GM21529 (cell line): Measurements from ENCODE around the gene TMEM212.

ENCODE experiments used
- ATAC-seq: cut with Tn5 transposase; IDR thresholded peaks from one replicate; pipeline ENCODE4 v1.9.1; 2021; ENCODE audit not compliant: unreplicated experiment

The TMEM212 gene

DNA sequence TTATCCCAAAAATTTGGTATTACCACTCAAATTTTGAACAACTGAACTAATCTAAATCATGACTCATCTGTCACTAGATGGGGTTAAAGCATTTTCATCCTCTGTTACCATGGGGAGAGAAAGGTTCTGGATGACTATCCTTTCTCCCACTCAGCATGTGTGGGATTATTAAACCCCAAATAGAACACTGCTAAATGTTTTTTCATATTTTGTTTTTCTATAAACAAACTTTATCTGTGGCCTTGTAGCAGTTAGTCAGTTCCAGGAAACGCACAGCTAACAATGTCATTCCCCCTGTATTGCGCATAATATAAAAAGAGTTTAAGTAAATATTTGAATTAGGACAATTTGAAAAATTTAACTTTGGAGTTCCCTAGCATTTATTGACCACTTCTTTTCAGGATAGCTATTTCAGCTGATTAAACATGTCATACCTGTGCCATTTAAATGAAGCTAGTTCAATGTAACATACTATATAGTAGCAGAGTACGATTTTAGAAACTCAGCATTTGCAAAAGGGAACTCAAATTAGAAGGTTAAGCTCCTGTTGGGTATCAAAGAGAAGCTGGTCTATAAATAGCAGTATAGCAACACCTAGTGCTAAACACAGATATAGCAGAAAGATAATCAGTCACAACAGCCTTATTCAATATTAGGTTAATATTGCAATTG lies 9.2 kb upstream of the TMEM212 start:
- peak; percentile 44 for ATAC-seq

DNA sequence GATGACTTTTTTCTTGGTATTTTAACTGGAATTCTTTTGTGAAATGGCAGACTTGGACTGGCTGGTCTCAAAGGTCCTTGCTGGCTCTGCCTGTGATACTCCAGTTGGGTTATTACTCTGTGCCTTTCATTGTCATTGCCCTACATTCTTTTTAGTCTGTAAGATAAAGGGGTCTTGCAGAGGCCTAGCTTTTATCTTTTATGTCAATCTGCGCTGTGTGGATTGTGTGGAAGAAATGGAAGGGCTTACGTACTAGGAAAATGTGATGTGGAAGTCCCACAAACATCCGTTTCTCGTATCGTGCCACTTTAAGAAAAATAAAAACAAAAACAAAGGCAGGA lies 8.7 kb upstream of the TMEM212 start:
- no peak for ATAC-seq

DNA sequence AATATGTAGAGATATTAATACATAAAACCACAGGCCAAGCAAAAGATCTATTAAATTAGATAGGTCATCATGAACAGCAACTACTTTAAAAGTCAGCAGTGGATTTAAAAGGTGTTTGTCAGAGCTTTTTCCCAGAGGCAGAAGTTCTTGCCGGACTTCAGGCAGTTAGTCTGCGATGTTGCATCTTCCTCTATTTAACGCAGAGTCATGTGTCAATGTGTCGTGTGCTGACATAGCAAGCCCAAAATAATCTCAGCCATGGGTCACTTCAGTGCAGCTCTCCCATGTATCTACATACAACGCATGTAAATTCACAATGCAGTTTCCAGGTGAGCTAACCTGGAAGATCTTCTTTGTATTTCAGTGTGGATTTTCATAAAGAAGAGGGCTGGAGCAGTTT lies 8.0 kb upstream of the TMEM212 start:
- no peak for ATAC-seq

DNA sequence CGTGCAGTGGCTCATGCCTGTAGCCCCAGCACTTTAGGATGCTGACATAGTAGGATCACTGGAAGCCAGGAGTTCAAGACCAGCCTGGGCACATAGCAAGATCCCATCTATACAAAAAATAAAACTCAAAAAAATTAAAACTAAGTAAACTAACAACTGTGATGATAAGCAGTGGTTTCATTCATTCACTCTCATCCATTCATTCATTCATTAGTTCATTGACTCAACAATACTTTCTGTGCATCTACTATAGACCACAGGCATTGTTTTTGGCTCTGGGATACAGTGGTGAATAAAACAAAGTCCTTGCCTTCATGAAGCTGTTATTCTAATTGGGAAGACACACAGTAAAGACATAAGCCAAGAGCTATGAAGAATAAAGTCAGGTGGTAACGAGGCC lies 7.5 kb upstream of the TMEM212 start:
- ATAC-seq: no peak

DNA sequence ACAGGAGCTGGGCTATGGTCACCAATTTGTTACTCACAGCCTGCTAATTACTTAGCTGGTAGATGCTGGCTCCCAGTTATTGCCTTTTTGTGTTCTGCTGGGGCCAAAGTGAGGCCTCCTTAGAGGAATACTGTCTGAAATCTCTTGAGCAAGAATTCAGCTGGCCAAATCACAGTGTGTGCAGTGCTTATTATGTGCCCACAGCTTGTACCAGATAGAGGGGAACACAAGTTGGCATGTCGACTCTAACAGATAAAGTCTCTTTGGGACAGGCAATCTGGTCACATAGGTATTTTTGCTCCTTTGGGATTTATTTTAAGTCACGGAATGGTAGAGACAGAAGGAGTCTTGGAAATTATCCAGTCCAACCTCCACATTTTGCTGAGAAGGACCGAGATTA lies 6.3 kb upstream of the TMEM212 start:
- ATAC-seq: no peak

DNA sequence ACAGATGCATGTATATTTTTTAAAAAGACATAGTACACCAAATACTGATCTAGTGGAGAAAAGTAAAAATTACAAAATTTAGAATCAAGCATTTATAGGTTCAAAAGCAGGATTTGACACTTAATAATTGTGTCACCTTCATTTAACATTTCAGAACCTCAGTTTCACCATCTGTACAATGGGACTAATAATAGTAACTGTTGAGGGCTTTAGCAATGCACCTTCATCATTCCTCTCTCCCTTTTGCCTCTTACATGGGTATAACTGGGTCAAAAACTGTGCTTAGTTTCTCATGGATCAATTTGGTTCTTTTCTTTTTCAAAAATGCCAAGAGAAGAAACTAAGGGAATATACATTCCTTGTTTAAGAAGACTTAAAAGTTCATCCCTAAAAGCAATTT lies 5.5 kb upstream of the TMEM212 start:
- no peak for ATAC-seq

DNA sequence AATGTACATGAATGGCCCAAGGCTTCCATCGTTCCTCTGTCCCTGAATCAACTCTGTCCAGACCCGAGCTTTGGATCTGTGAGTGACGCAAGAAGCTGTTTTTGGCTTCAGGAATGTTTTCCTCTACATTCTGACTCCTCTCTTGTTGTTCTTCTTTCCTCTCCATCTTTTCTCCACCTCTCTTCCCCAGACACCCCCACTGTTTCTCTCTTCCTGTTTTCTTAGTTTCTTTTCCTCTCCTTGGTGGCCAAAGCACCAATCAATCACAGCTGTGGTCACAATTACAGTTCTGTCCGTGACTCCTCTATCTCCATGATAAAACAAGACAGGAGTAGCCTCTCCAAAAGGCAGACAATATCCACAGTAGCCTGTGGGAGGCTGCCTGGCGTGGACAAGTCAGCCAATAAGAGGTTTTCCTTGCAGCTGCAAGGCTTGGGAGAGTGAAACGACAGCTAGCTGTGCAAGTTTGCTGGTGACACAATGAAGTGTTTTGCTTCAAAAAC lies 4.9 kb upstream of the TMEM212 start:
- ATAC-seq: no peak

DNA sequence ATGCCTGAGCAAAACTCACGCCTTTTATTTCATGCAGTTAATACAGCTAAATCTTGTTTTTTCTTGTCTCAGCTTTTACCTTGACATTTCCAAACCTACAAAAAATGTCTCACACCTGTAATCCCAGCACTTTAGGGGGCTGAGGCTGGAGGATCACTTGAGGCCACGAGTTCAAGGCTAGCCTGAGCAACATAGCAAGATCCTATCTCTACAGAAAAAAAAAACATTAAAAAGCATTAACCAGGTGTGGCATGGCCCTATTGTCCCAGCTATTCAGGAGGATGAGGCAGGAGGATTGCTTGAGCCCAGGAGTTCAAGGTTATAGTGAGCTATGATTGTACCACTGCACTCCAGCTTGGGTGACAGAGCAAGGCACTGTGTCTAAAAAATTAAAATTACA lies 3.9 kb upstream of the TMEM212 start:
- ATAC-seq: no peak

DNA sequence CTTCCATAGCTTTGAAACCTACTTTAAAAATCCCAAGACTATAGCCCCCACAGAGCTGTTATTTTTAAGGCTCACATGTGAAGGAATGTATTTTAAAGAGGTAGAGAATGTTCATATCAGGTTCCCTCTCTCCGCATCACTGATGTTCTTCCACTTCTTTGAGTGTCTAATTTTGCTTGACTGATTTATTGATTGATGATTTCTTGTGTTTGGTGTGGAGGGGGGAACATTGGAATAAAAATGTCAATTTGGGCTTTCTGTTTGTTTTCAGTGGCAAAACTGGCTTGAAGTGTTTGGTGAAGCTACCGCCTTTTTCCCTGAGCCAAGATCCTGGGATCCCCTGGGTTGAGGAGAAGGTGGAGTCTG lies 2.7 kb upstream of the TMEM212 start:
- no peak for ATAC-seq

DNA sequence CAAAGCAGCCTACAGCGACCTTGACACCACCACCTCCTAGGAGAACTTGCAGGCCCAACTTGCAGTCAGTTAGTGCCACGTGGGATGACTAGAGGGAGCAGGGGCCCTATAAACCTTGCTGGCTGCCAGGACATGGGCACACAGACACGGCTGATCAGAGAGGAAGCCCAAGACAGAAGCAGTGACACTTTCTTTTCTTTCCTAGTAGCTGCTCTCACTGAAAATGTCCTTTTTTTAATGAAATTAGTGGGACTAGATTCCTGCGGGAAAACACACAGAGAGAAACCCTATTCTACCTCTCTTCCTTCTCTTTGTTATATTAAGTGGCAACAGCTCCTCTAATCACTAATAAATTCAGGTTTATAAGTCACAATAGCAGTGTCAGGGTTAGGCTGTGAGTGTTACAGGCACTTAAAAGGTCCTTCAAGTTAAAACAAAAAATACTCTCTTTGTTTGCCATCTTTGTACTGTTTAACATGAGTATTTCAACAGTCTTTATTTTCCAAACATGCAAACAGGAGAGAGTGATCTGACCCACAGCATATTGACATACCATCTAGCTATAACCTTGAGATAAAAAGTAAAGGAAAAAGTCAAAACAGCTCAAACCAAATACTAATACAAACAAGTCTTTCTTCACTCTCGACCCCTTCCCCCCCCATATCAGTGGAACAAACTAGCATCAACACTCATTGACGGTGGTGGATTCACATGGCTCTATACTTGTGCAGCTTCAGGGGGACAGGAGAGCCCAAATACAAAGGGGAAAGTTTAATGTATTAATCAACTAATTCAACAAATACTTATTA lies 2.1 kb upstream of the TMEM212 start:
- no peak for ATAC-seq

DNA sequence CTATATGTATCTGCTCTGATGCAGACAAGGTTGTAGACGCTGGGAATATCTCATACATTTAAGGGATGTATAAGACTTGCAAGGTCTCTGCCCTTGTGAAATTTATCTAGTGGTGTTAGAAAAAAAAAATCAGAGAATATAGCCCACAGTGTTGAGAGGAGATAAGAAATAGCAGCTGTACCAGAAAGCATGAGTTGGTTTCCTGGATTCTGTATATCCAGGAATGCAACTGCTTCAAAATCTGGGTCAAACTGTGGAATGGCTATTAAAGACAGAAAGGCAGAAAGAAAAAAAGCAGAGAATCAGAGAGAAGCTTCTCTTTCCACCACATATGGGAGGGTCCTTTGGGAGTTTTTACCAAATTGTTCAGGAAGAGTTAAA lies 1.5 kb upstream of the TMEM212 start:
- no peak for ATAC-seq

DNA sequence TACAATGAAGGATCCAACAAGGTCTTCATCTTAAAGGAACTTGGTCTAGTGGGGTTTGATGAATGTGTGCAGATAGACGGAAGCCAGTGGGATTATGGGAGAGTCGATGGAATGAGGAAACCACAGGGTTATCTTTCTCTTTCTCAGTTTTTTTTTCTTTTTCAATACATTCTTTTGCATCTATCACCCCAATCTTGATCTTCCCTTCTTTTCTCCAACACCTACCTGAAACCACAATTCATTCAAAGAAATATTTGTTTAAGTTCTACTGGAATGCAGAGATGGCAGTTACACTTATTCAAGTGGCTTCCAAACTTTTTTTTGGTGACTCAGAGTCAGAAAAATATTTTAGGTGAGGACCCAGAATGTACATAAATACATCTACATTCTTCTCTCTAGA lies 1.7 kb downstream of the TMEM212 start:
- no peak for ATAC-seq

DNA sequence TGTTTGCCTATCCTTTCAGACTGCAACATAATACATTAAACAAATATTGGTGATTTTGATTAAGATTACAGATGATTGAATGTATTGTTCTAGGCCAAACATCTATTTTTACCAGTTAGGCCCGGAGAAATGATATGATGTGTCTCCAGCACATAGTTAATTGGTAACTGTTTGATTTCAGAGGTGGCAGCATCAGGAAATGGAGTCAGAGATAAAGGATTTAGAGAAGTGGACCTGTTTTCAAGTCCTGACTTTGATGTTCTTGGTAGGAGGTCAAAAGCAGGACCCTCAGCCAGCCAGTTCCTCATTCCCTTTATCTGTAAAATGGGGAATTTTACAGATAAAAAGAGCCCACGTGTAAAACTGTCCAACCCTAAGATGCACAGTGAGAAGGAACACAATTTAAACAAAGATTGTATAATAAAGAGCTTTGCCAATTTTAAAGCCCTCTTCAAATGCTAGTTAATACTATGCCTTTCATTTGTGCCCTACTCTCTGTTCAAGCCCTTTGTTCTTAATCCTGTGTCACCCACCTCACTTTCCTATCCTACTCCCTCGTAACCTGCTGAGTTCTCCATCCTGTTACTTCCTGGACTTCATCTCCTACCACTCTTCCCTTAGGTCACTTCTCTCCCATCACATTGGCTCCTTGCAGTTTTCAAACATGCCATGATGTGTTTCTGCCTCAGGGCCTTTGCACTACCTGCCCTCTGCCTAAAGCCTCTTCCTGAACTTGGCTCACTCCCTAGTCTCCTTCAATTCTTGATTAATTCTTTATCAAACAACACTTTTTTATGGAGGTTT lies 2.5 kb downstream of the TMEM212 start:
- ATAC-seq: no peak

DNA sequence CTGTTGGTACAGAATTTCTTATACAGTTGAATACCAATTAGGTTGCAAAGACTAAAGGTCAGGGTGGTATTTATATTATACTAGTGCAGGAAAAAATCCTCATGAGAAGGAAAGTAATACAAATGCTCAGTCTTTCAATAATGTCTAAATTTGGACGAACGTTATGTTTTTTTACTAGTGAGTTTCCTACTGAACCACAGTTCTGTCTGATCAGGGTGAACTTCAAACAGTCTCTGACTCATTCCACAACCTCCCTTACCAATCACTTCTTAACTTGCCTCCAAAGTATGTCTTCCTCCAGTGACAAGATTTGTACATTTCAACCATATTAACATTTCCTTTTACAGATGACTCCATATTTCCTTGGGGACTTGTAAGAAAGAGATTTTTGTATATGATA lies 3.4 kb downstream of the TMEM212 start:
- ATAC-seq: peak; percentile 99

DNA sequence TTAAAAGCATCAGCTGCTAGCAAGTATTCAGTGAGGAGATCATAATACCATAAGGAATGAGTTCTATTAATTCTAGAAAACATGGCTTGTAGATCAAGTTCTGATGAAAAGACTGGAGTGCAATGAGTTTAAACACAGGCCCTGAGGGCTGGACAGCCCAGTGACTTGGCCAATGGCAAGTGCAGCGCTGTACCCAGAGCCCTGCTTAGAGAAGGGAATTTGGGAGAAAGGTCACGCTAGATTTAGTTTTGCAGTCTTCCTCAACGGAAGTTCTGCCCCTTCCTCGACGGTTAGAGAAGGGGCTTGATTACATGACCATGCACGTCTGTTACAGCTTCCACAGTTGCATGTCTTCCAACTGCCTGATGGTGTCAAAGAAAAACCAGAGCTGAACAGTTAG lies 4.0 kb downstream of the TMEM212 start:
- ATAC-seq: no peak

DNA sequence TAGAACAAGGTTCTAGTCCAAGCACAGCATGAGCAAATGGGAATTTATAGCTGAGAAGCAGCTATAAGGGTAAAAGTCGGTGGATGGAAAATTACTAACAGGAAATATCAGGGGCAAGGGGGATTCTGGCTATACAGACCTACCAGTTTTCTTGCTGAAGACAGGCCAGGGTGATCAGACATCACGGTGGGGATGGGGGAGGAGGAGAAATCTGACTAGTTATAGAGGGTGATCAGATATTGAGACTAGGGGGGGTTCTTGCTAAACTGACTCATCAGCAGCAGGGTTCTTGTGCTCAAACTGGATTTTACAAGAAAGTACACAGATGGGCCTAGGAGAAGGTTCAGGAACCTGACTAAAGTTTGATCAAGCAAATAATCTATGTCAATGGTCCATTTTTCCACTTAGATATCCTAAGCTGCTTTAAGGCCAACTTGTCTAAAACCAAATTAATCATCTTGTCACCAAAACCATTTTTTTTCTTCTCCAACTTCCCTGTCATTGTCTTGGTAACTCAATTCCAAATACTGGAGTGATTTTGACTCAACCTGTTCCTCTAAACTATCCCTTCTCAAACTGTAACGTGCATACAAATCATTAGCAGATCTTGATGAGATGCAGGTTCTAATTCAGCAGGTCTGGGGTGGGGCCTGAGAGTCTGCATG lies 4.6 kb downstream of the TMEM212 start:
- ATAC-seq: no peak

DNA sequence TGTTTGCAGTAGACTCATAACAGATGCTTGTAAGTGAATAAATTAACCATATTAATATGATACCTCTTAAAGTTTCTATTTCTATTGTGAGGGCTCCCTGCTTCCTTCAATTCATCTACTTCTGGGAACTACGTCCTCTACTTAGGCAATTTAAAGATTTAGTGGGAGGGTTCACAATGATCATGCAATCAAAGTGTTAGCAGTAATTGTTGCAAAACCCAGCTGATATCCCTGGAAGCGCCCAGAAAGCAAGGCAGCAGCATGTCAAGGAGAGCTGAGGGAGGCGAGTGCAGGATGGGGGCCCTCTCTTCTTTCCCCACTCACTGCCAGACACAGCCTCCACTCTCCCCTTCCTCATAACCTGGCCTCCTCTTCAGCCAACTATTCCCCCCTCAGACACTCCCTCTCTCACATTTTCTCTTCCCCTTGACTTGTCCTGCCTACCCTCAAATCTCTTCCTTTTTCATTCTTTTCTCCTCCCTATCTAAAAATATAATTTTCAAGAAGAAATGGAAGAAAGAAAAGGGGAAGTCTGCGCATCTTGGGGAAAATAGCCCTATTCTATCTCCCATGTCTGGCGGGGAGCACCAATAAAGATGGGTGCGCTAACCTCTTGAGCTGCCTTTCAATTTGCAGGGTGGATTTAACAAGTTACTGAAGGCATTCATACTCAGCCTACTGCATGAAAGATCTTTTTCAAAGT lies 6.6 kb downstream of the TMEM212 start:
- ATAC-seq: no peak

DNA sequence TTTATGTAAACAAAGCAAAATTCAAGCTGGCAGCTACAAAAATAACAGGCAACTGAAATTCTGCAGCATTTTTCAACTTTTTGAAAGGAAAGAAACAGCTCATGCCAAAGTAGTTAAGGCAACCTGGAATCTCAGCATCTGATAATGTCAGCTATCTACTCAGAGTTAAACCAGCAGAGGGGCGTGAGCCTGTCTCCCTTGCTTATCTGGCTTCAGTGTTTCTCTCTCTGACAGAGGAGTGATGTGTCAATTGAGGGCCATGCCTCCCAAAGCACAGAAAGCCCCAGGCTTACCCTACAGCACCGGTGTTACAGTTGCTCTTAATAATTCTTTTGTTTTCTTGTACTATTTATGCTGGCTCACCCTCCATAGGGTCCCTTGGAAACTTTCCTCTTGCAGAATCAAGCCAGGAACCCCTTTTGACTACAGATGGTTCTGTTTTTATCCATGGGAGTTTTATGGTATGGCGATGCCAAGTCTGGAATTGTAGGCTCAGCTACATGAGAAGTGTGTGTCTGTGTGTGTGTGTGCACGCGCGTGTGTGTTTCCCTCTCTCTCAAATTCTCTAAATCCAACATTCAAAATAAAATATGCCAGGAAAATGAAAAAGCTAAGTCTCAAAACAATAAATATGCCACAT lies 7.3 kb downstream of the TMEM212 start:
- no peak for ATAC-seq

DNA sequence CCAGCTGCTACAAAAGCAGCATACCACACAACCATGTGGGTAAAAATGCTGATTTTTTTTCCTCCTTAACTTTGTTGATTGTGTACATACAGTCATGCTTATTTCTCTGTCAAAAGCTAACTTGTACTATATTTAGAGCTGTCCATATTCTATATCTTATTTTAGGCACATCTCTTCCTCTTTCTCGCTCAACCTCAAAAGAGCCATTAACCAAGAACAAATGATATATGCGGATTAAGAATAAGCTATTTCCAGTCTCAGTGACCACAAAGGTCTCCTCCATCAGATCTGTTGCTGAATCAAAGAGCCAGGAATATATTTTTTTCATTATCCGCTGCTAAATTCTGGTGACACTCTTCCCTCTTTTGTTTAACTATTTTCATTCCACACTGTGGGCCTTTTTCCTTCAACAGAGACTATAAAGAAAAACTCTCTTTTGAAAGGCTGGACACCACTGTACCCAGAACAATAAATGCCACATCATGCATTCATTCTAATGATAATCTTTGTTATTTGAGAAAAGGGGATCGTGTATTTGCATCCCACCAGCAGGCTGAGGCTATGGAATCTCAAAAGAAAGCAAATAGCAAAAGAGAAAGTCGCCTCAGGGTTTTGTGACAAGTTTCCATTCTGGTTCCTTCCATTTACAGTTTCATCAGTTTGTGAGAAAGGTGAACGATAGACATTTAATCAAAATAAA lies 8.0 kb downstream of the TMEM212 start:
- no peak for ATAC-seq

DNA sequence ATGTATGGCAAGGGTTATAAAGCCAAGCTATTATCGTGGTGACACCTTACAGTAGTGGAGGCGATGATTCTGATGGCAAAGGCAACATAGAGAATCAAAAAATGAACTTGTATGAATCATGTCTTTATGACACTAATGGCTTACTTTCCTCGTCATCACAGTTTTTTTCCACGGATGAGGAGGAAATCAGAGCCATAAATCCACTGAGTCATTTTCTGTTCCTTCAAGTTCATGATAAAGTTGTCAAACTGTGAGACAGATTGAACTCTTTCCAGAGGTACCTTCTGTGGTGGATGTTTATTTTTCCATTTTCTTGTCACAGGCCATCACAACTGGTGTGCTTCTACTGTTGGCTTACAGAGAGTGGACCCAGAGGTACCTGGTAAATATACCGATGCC lies 8.5 kb downstream of the TMEM212 start:
- no peak for ATAC-seq
